ENCODE data around the gene ARHGDIB. TPM values are rescaled to one million over a fixed set of nuclear protein-coding genes. Genes with fewer than 3 reads are reported as not detected.

Gene ARHGDIB
- total RNA-seq, 1 donor from 2014 or later = 19.0 TPM

GRCh38 chr12:14981049-14981448 is 19.6 kb upstream of the ARHGDIB start:
- FAIRE-seq = no peak
- Histone ChIP-seq H3K9ac (ENCODE audit: low read length) (no peak overlapping the region), H3K4me2 (ENCODE audit: low read length) (no peak overlapping the region), H3K36me3 (ENCODE audit: insufficient read depth, low read length) (no peaks in the 10 kb centered on the region), H4K20me1 (ENCODE audit: insufficient read depth, low read length) (no peaks in the 10 kb centered on the region), H2AFZ (ENCODE audit: low read depth, low read length) (no peak overlapping the region), H3K9me3 (ENCODE audit: insufficient read depth, low read depth, low read length) (no peaks in the 10 kb centered on the region), H3K4me3 (ENCODE audit: insufficient read depth, low read depth, low read length) (no peak overlapping the region), H3K79me2 (ENCODE audit: insufficient read depth, low read length) (no peaks in the 10 kb centered on the region), H3K27me3 (ENCODE audit: insufficient read depth, low read length) (no peaks in the 10 kb centered on the region), H3K27ac (ENCODE audit: low read depth, low read length) (no peak overlapping the region), H3K4me1 (ENCODE audit: insufficient read depth, low read length) (no peaks in the 10 kb centered on the region)
- no peaks in the 10 kb centered on the region for H3K4me1 Mint-ChIP-seq (ENCODE audit: low read depth, unreplicated experiment)
- TF ChIP-seq CTCF (IDR thresholded peaks at IDR 0.05; ENCODE audit: insufficient read depth, low read depth, low read length) (no peak), EZH2 (IDR thresholded peaks at IDR 0.05; ENCODE audit: insufficient read depth, low read length) (no peak)
- H3K4me3 Mint-ChIP-seq (ENCODE audit: unreplicated experiment) = no peak overlapping the region
- no peaks in the 10 kb centered on the region for H3K9me3 Mint-ChIP-seq (ENCODE audit: unreplicated experiment)
- H3K36me3 Mint-ChIP-seq (ENCODE audit: low read depth, unreplicated experiment) = no peaks in the 10 kb centered on the region
- DNase-seq (ENCODE audit: low read depth) = no peak
- peaks cover 4% of the 10 kb centered on the region for H3K27me3 Mint-ChIP-seq (ENCODE audit: low read depth, unreplicated experiment)
- no peak overlapping the region for H3K27ac Mint-ChIP-seq (ENCODE audit: unreplicated experiment)

- Histone ChIP-seq H2AFZ (ENCODE audit: low read depth, low read length) (no peak overlapping the region), H3K9ac (ENCODE audit: low read length) (no peak overlapping the region), H3K79me2 (ENCODE audit: insufficient read depth, low read length) (no peaks in the 10 kb centered on the region), H3K9me3 (ENCODE audit: insufficient read depth, low read depth, low read length) (no peaks in the 10 kb centered on the region), H3K27ac (ENCODE audit: low read depth, low read length) (no peak overlapping the region), H3K36me3 (ENCODE audit: insufficient read depth, low read length) (no peaks in the 10 kb centered on the region), H4K20me1 (ENCODE audit: insufficient read depth, low read length) (no peaks in the 10 kb centered on the region), H3K4me1 (ENCODE audit: insufficient read depth, low read length) (no peaks in the 10 kb centered on the region), H3K4me2 (ENCODE audit: low read length) (no peak overlapping the region), H3K4me3 (ENCODE audit: insufficient read depth, low read depth, low read length) (no peak overlapping the region), H3K27me3 (ENCODE audit: insufficient read depth, low read length) (no peaks in the 10 kb centered on the region)
- Mint-ChIP-seq H3K4me3 (ENCODE audit: unreplicated experiment) (no peak overlapping the region), H3K9me3 (ENCODE audit: unreplicated experiment) (no peaks in the 10 kb centered on the region), H3K36me3 (ENCODE audit: low read depth, unreplicated experiment) (no peaks in the 10 kb centered on the region), H3K4me1 (ENCODE audit: low read depth, unreplicated experiment) (no peaks in the 10 kb centered on the region), H3K27ac (ENCODE audit: unreplicated experiment) (no peak overlapping the region), H3K27me3 (ENCODE audit: low read depth, unreplicated experiment) (peaks cover 4% of the 10 kb centered on the region)
- TF ChIP-seq EZH2 (IDR thresholded peaks at IDR 0.05; ENCODE audit: insufficient read depth, low read length) = no peak
- TF ChIP-seq CTCF (IDR thresholded peaks at IDR 0.05; ENCODE audit: insufficient read depth, low read depth, low read length) = no peak
- FAIRE-seq = no peak
- no peak for DNase-seq (ENCODE audit: low read depth)
These were observed 18.1 kb upstream of the ARHGDIB start for GRCh38 chr12:14979468-14979867.

DNA sequence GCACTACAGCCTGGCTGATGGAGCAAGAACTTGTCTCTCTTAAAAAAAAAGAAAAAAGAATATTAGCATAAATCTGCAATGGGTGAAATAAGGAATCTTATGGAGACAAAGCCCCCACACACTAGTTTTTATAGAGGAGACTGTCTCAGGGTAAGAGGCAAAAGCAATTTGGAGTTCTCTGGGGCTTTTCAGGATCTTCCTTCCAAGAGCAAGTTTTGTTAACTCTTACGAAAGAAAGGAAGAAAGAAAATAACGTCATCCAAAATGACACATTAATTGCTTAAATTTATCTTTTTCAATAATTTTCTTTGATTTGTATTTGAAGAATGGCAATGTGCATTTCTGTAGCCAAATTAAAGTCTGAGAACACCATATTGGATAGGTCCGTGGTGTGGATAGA is 15.3 kb upstream of the ARHGDIB start:
- no peak overlapping the region for H3K4me3 Mint-ChIP-seq (ENCODE audit: unreplicated experiment)
- Histone ChIP-seq H3K79me2 (ENCODE audit: insufficient read depth, low read length) (no peaks in the 10 kb centered on the region), H3K9me3 (ENCODE audit: insufficient read depth, low read depth, low read length) (no peaks in the 10 kb centered on the region), H3K36me3 (ENCODE audit: insufficient read depth, low read length) (no peaks in the 10 kb centered on the region), H3K9ac (ENCODE audit: low read length) (no peak overlapping the region), H3K4me1 (ENCODE audit: insufficient read depth, low read length) (no peaks in the 10 kb centered on the region), H3K27me3 (ENCODE audit: insufficient read depth, low read length) (no peaks in the 10 kb centered on the region), H4K20me1 (ENCODE audit: insufficient read depth, low read length) (no peaks in the 10 kb centered on the region), H3K4me3 (ENCODE audit: insufficient read depth, low read depth, low read length) (no peak overlapping the region), H2AFZ (ENCODE audit: low read depth, low read length) (no peak overlapping the region), H3K27ac (ENCODE audit: low read depth, low read length) (no peak overlapping the region), H3K4me2 (ENCODE audit: low read length) (no peak overlapping the region)
- no peak for FAIRE-seq
- no peaks in the 10 kb centered on the region for H3K4me1 Mint-ChIP-seq (ENCODE audit: low read depth, unreplicated experiment)
- no peaks in the 10 kb centered on the region for H3K36me3 Mint-ChIP-seq (ENCODE audit: low read depth, unreplicated experiment)
- no peak for TF ChIP-seq EZH2 (IDR thresholded peaks at IDR 0.05; ENCODE audit: insufficient read depth, low read length)
- no peak for TF ChIP-seq CTCF (IDR thresholded peaks at IDR 0.05; ENCODE audit: insufficient read depth, low read depth, low read length)
- H3K27ac Mint-ChIP-seq (ENCODE audit: unreplicated experiment) = no peak overlapping the region
- no peaks in the 10 kb centered on the region for H3K9me3 Mint-ChIP-seq (ENCODE audit: unreplicated experiment)
- H3K27me3 Mint-ChIP-seq (ENCODE audit: low read depth, unreplicated experiment) = peaks cover 4% of the 10 kb centered on the region
- no peak for DNase-seq (ENCODE audit: low read depth)

All from astrocyte (in vitro differentiated cells and primary cell).